Nephron progenitor cell (in vitro differentiated cells): ENCODE data around the gene CHMP3.
"Not testable (repeated sequence)": the region's sequence is repeated elsewhere in the genome, so short reads cannot be mapped to it uniquely, and the experiment has no call there.

Experiments used
- DNase-seq: peaks from one replicate; pipeline ENCODE4 v3.0.0; 2021
- H3K27ac Mint-ChIP-seq: 2 replicates; pipeline ENCODE4 v1.8.0; 2021; ENCODE audit warnings: mild to moderate bottlenecking, moderate library complexity, mixed read lengths
- H3K27me3 Mint-ChIP-seq: 2 replicates; pipeline ENCODE4 v1.8.0; 2021; ENCODE audit warnings: mild to moderate bottlenecking, low read depth, mixed read lengths; ENCODE audit not compliant: poor library complexity
- H3K36me3 Mint-ChIP-seq: 2 replicates; pipeline ENCODE4 v1.8.0; 2021; ENCODE audit warnings: low read depth, mixed read lengths
- H3K4me1 Mint-ChIP-seq: 2 replicates; pipeline ENCODE4 v1.8.0; 2021; ENCODE audit warnings: mixed read lengths
- H3K4me3 Mint-ChIP-seq: 2 replicates; pipeline ENCODE4 v1.8.0; 2021; ENCODE audit warnings: mild to moderate bottlenecking, moderate library complexity, mixed read lengths
- H3K9me3 Mint-ChIP-seq: 2 replicates; pipeline ENCODE4 v1.8.0; 2021; ENCODE audit warnings: mild to moderate bottlenecking, moderate library complexity, mixed read lengths
- CTCF ChIP-seq: fragments of 200-600 bp; sonication (generic); IDR thresholded peaks from 2 replicates; pipeline ENCODE4 v1.5.0; 2021; ENCODE audit warnings: antibody characterized with exemption

Gene CHMP3

GRCh38 chr2:86500325-86501083 lies 62.7 kb downstream of the CHMP3 start:
- Mint-ChIP-seq H3K27ac (no peak overlapping the region), H3K9me3 (peaks cover 44% of the 10 kb centered on the region), H3K36me3 (peaks cover 97% of the 10 kb centered on the region), H3K4me3 (no peak overlapping the region), H3K27me3 (peaks cover 5% of the 10 kb centered on the region), H3K4me1 (no peaks in the 10 kb centered on the region)
- no peak for TF ChIP-seq CTCF
- DNase-seq = no peak

GRCh38 chr2:86499326-86499725 lies 63.9 kb downstream of the CHMP3 start:
- no peaks in the 10 kb centered on the region for H3K4me1 Mint-ChIP-seq
- H3K36me3 Mint-ChIP-seq = peaks cover 99% of the 10 kb centered on the region
- no peak for DNase-seq
- no peak for TF ChIP-seq CTCF
- H3K4me3 Mint-ChIP-seq = no peak overlapping the region
- no peak overlapping the region for H3K27ac Mint-ChIP-seq
- H3K27me3 Mint-ChIP-seq = peaks cover 5% of the 10 kb centered on the region
- H3K9me3 Mint-ChIP-seq = peaks cover 45% of the 10 kb centered on the region

GRCh38 chr2:86498468-86499260 lies 64.6 kb downstream of the CHMP3 start:
- H3K27me3 Mint-ChIP-seq = peaks cover 5% of the 10 kb centered on the region
- no peak overlapping the region for H3K27ac Mint-ChIP-seq
- no peak overlapping the region for H3K4me3 Mint-ChIP-seq
- no peak for DNase-seq
- peaks cover 100% of the 10 kb centered on the region for H3K36me3 Mint-ChIP-seq
- peaks cover 45% of the 10 kb centered on the region for H3K9me3 Mint-ChIP-seq
- H3K4me1 Mint-ChIP-seq = no peaks in the 10 kb centered on the region
- TF ChIP-seq CTCF = no peak

- not testable (repeated sequence) for H3K27me3 Mint-ChIP-seq, DNase-seq, H3K4me3 Mint-ChIP-seq, H3K4me1 Mint-ChIP-seq, H3K27ac Mint-ChIP-seq
- peaks cover 99% of the 10 kb centered on the region for H3K36me3 Mint-ChIP-seq
- H3K9me3 Mint-ChIP-seq = peaks cover 40% of the 10 kb centered on the region
Measured at GRCh38 chr2:86496391-86496790, 66.9 kb downstream of the CHMP3 start.

- no peak overlapping the region for H3K27ac Mint-ChIP-seq
- H3K9me3 Mint-ChIP-seq = peaks cover 3% of the 10 kb centered on the region
- H3K36me3 Mint-ChIP-seq = peaks cover 97% of the 10 kb centered on the region
- H3K4me1 Mint-ChIP-seq = no peaks in the 10 kb centered on the region
- H3K27me3 Mint-ChIP-seq = no peaks in the 10 kb centered on the region
- no peak for DNase-seq
- H3K4me3 Mint-ChIP-seq = no peak overlapping the region
- no peak for TF ChIP-seq CTCF
Measured at GRCh38 chr2:86492048-86492453, 71.2 kb downstream of the CHMP3 start.

- H3K4me3 Mint-ChIP-seq = no peak overlapping the region
- TF ChIP-seq CTCF = no peak
- H3K27me3 Mint-ChIP-seq = no peaks in the 10 kb centered on the region
- no peaks in the 10 kb centered on the region for H3K4me1 Mint-ChIP-seq
- H3K27ac Mint-ChIP-seq = peak overlapping the region; percentile 49
- H3K9me3 Mint-ChIP-seq = peaks cover 3% of the 10 kb centered on the region
- peaks cover 95% of the 10 kb centered on the region for H3K36me3 Mint-ChIP-seq
- no peak for DNase-seq
Measured at GRCh38 chr2:86491088-86491487, 72.2 kb downstream of the CHMP3 start.
